Left hindlimb (tissue), 1 donor: Measurements from ENCODE around the gene MSX2.

Experiments used
- DNase-seq: peaks from one replicate; pipeline ENCODE4 v3.0.0-alpha.2; 2018

Gene MSX2

GRCh38 chr5:174724484-174725260, at the start of gene MSX2:
TSS of gene MSX2 (plus strand) at chr5:174724582. CDS start at chr5:174724660, 78 bp downstream.
- DNase-seq = peak; percentile 91

- DNase-seq = no peak
Measured at GRCh38 chr5:174675110-174675509, 49.3 kb upstream of the MSX2 start.

GRCh38 chr5:174675916-174676315, 48.5 kb upstream of the MSX2 start:
- no peak for DNase-seq

- DNase-seq = no peak
Measured at GRCh38 chr5:174678107-174678506, 46.3 kb upstream of the MSX2 start.

GRCh38 chr5:174680901-174681565, 43.3 kb upstream of the MSX2 start:
- DNase-seq = no peak

GRCh38 chr5:174687503-174687902, 36.9 kb upstream of the MSX2 start:
- no peak for DNase-seq

- no peak for DNase-seq
Measured at GRCh38 chr5:174688441-174689354, 35.7 kb upstream of the MSX2 start.

- no peak for DNase-seq
Measured at GRCh38 chr5:174690271-174690670, 34.1 kb upstream of the MSX2 start.

- DNase-seq = no peak
Measured at GRCh38 chr5:174692381-174692780, 32.0 kb upstream of the MSX2 start.

- no peak for DNase-seq
Measured at GRCh38 chr5:174692982-174693422, 31.4 kb upstream of the MSX2 start.

- no peak for DNase-seq
Measured at GRCh38 chr5:174693697-174694385, 30.5 kb upstream of the MSX2 start.

GRCh38 chr5:174694611-174695010, 29.8 kb upstream of the MSX2 start:
- no peak for DNase-seq

- no peak for DNase-seq
Measured at GRCh38 chr5:174698156-174698555, 26.2 kb upstream of the MSX2 start.

GRCh38 chr5:174699131-174699530, 25.3 kb upstream of the MSX2 start:
- no peak for DNase-seq

GRCh38 chr5:174706997-174707572, 17.3 kb upstream of the MSX2 start:
- no peak for DNase-seq

- DNase-seq = no peak
Measured at GRCh38 chr5:174707671-174708070, 16.7 kb upstream of the MSX2 start.

- DNase-seq = no peak
Measured at GRCh38 chr5:174708476-174709207, 15.7 kb upstream of the MSX2 start.

GRCh38 chr5:174714751-174715150, 9.6 kb upstream of the MSX2 start:
- no peak for DNase-seq

- no peak for DNase-seq
Measured at GRCh38 chr5:174715804-174716203, 8.6 kb upstream of the MSX2 start.

GRCh38 chr5:174717826-174718455, 6.4 kb upstream of the MSX2 start:
- DNase-seq = no peak
